Epithelial cell of prostate (primary cell): ENCODE results near the gene SH3GL3.

Experiments used
- DNase-seq: peaks from one replicate; pipeline ENCODE4 v3.0.0-alpha.2; 2011; ENCODE audit warnings: low read depth, low spot score
- H3K27ac ChIP-seq: fragments of 450-650 bp; 2 replicates; pipeline ENCODE4 v1.5.1; 2017; ENCODE audit warnings: mild to moderate bottlenecking

SH3GL3 gene

GRCh38 chr15:83656192-83656591 is 209.1 kb downstream of the SH3GL3 start:
- no peak for DNase-seq

GRCh38 chr15:83656943-83657528 is 209.9 kb downstream of the SH3GL3 start:
- H3K27ac ChIP-seq: no peak overlapping the region
- no peak for DNase-seq

More at GRCh38 chr15:83656192-83656591, 209.1 kb downstream of the SH3GL3 start:
- H3K27ac ChIP-seq: no peak overlapping the region

GRCh38 chr15:83657549-83657948 is 210.4 kb downstream of the SH3GL3 start:
- no peak overlapping the region for H3K27ac ChIP-seq
- DNase-seq: no peak

- DNase-seq: no peak
- no peak overlapping the region for H3K27ac ChIP-seq
Measured at GRCh38 chr15:83658430-83659416, 211.6 kb downstream of the SH3GL3 start.

- H3K27ac ChIP-seq: no peak overlapping the region
- DNase-seq: no peak
Measured at GRCh38 chr15:83659417-83659812, 212.3 kb downstream of the SH3GL3 start.

- DNase-seq: no peak
- H3K27ac ChIP-seq: no peak overlapping the region
Measured at GRCh38 chr15:83665480-83665879, 218.3 kb downstream of the SH3GL3 start.
